ENCODE measurements around the gene ARHGAP42. TPM values are rescaled to one million over a fixed set of nuclear protein-coding genes. Genes with fewer than 3 reads are reported as not detected.

ARHGAP42 gene
- total and polyA plus RNA-seq, 10 donors = 3.5 to 31.0 (median 19.6) TPM

DNA sequence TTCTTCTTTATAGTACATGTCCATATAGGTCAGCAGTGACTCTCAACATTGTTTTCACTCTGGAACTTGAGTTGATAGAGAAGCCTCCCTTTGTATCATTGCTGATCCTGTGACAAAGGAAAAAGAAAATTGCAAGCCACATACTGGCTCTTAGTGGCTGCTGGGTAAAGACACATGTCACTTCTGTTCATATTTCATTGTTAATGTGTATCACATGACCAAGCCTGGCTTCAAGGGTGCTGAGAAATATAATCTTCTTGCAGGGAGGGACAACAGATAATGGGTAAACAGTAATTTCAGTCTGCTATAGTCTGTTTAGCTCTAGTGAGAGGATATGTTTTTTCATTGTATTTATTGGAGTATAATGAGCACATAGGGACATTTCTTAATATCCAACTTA is 269.3 kb downstream of the ARHGAP42 start:
- intact Hi-C loops (cut with DNase I; ENCODE audit: low total_unique reads) = no loop called here
- H3K9me3 ChIP-seq = no peaks in the 10 kb centered on the region
- DNase-seq = no peak
- H3K36me3 ChIP-seq = peaks cover 0 to 4% (median 0%) of the 10 kb centered on the region in 6 donors
- H3K4me1 ChIP-seq = no peaks in the 10 kb centered on the region
- H3K4me3 ChIP-seq = no peak overlapping the region
- TF ChIP-seq POLR2AphosphoS5 (IDR thresholded peaks at IDR 0.05) (no peak), POLR2A (IDR thresholded peaks at IDR 0.05) (no peak)
- TF ChIP-seq, protein P1, sequence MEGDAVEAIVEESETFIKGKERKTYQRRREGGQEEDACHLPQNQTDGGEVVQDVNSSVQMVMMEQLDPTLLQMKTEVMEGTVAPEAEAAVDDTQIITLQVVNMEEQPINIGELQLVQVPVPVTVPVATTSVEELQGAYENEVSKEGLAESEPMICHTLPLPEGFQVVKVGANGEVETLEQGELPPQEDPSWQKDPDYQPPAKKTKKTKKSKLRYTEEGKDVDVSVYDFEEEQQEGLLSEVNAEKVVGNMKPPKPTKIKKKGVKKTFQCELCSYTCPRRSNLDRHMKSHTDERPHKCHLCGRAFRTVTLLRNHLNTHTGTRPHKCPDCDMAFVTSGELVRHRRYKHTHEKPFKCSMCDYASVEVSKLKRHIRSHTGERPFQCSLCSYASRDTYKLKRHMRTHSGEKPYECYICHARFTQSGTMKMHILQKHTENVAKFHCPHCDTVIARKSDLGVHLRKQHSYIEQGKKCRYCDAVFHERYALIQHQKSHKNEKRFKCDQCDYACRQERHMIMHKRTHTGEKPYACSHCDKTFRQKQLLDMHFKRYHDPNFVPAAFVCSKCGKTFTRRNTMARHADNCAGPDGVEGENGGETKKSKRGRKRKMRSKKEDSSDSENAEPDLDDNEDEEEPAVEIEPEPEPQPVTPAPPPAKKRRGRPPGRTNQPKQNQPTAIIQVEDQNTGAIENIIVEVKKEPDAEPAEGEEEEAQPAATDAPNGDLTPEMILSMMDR (IDR thresholded peaks at IDR 0.05 in 8 of 11, conservative IDR thresholded peaks at IDR 0.05 in 3 of 11) = no peak
- H3K27me3 ChIP-seq (replicated peaks in 1 of 7) = no peaks in the 10 kb centered on the region
- H3K27ac ChIP-seq = no peak overlapping the region

GRCh38 chr11:100957499-100957898 is 270.4 kb downstream of the ARHGAP42 start:
- no peak for DNase-seq
- Histone ChIP-seq H3K4me3 (no peak overlapping the region), H3K36me3 (peaks cover 0 to 15% (median 0%) of the 10 kb centered on the region in 6 donors), H3K4me1 (no peaks in the 10 kb centered on the region), H3K27ac (no peak overlapping the region), H3K9me3 (no peaks in the 10 kb centered on the region), H3K27me3 (replicated peaks in 1 of 7) (no peaks in the 10 kb centered on the region)
- intact Hi-C loops (cut with DNase I; ENCODE audit: low total_unique reads) = no loop called here
- TF ChIP-seq POLR2AphosphoS5 (IDR thresholded peaks at IDR 0.05) = no peak
- TF ChIP-seq, protein P1 (IDR thresholded peaks at IDR 0.05 in 8 of 11, conservative IDR thresholded peaks at IDR 0.05 in 3 of 11) = no peak
- TF ChIP-seq POLR2A (IDR thresholded peaks at IDR 0.05) = no peak
- 65 to 86% (median 67%) methylated on average over 4 of the region's 4 CpGs for WGBS, 5 donors

- no peaks in the 10 kb centered on the region for H3K27me3 ChIP-seq (replicated peaks in 1 of 7)
- H3K36me3 ChIP-seq = peaks cover 0 to 40% (median 2%) of the 10 kb centered on the region in 6 donors
- H3K4me3 ChIP-seq = no peak overlapping the region
- H3K9me3 ChIP-seq = peaks cover 0 to 10% (median 0%) of the 10 kb centered on the region in 8 donors
- TF ChIP-seq, protein P1 (IDR thresholded peaks at IDR 0.05 in 8 of 11, conservative IDR thresholded peaks at IDR 0.05 in 3 of 11) = no peak
- TF ChIP-seq POLR2AphosphoS5 (IDR thresholded peaks at IDR 0.05) (no peak), POLR2A (IDR thresholded peaks at IDR 0.05) (no peak)
- intact Hi-C loops (cut with DNase I; ENCODE audit: low total_unique reads) = no loop called here
- peaks cover 0 to 8% (median 0%) of the 10 kb centered on the region in 6 donors for H3K4me1 ChIP-seq
- H3K27ac ChIP-seq = no peak overlapping the region
- 68 to 86% (median 77%) methylated on average over 2 of the region's 2 CpGs for WGBS, 5 donors
- DNase-seq = no peak
Observed at GRCh38 chr11:100961633-100962032, 274.5 kb downstream of the ARHGAP42 start.

GRCh38 chr11:100963375-100963774 is 276.3 kb downstream of the ARHGAP42 start:
- no peak overlapping the region for H3K4me3 ChIP-seq

More at GRCh38 chr11:100963375-100963774, 276.3 kb downstream of the ARHGAP42 start:
- no peak for DNase-seq
- intact Hi-C loops (cut with DNase I; ENCODE audit: low total_unique reads) = no loop called here
- TF ChIP-seq, protein P1 (IDR thresholded peaks at IDR 0.05 in 8 of 11, conservative IDR thresholded peaks at IDR 0.05 in 3 of 11) = no peak
- no peak for TF ChIP-seq POLR2AphosphoS5 (IDR thresholded peaks at IDR 0.05)
- no peak for TF ChIP-seq POLR2A (IDR thresholded peaks at IDR 0.05)
- peaks cover 0 to 8% (median 0%) of the 10 kb centered on the region in 6 donors for H3K4me1 ChIP-seq
- 3 to 18% (median 8%) methylated on average over 1 of the region's 1 CpG for WGBS, 5 donors
- H3K27me3 ChIP-seq (replicated peaks in 1 of 7) = no peaks in the 10 kb centered on the region
- H3K9me3 ChIP-seq = peaks cover 0 to 19% (median 3%) of the 10 kb centered on the region in 8 donors
- H3K36me3 ChIP-seq = peaks cover 0 to 48% (median 2%) of the 10 kb centered on the region in 6 donors
- H3K27ac ChIP-seq = peak overlapping the region in 4 of 8 donors; percentile 21 to 55 (median 28)

Data from spleen (tissue), 11 donors.